Effector memory CD4-positive, alpha-beta T cell (primary cell): ENCODE data around the gene TAF4.
"Not testable (repeated sequence)": the region's sequence is repeated elsewhere in the genome, so short reads cannot be mapped to it uniquely, and the experiment has no call there.

Experiments used
- DNase-seq, 3 donors: peaks; one replicate each; pipeline ENCODE4 v3.0.0-alpha.2; 2020
- H3K27ac ChIP-seq: 2 replicates; pipeline ENCODE4 v1.7.0; 2013; ENCODE audit warnings: mild to moderate bottlenecking, low read length, moderate library complexity; ENCODE audit not compliant: insufficient read depth, poor library complexity, severe bottlenecking
- H3K27me3 ChIP-seq: replicated peaks from 2 replicates; pipeline ENCODE4 v1.7.0; 2013; ENCODE audit warnings: mild to moderate bottlenecking, low read length; ENCODE audit not compliant: insufficient read depth, control insufficient read depth, poor library complexity, severe bottlenecking
- H3K36me3 ChIP-seq: 2 replicates; pipeline ENCODE4 v1.7.0; 2013; ENCODE audit warnings: mild to moderate bottlenecking, low read length, moderate library complexity; ENCODE audit not compliant: control insufficient read depth, insufficient read depth
- H3K4me1 ChIP-seq: 2 replicates; pipeline ENCODE4 v1.7.0; 2013; ENCODE audit warnings: low read length, mild to moderate bottlenecking; ENCODE audit not compliant: control insufficient read depth, insufficient read depth, poor library complexity, severe bottlenecking
- H3K4me3 ChIP-seq: 2 replicates; pipeline ENCODE4 v1.7.0; 2013; ENCODE audit warnings: low read length, low read depth, mild to moderate bottlenecking; ENCODE audit not compliant: insufficient read depth, poor library complexity, severe bottlenecking
- H3K9me3 ChIP-seq: 2 replicates; pipeline ENCODE4 v1.7.0; 2013; ENCODE audit warnings: mild to moderate bottlenecking, low read length, moderate library complexity; ENCODE audit not compliant: control insufficient read depth

The TAF4 gene

DNA sequence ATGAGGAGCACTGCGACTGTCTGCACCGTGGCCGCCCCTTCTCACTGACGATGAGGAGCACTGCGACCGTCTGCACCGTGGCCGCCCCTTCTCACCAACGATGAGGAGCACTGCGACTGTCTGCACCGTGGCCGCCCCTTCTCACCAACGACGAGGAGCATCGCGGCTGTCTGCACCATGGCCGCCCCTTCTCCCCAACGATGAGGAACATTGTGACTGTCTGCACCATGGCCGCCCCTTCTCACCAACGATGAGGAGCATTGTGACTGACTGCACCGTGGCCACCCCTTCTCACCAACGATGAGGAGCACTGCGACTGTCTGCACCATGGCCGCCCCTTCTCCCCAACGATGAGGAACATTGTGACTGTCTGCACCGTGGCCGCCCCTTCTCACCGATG is 117.6 kb downstream of the TAF4 start:
- H3K4me3 ChIP-seq, H3K27ac ChIP-seq, DNase-seq, H3K9me3 ChIP-seq, H3K4me1 ChIP-seq, H3K36me3 ChIP-seq, H3K27me3 ChIP-seq: not testable (repeated sequence)

DNA sequence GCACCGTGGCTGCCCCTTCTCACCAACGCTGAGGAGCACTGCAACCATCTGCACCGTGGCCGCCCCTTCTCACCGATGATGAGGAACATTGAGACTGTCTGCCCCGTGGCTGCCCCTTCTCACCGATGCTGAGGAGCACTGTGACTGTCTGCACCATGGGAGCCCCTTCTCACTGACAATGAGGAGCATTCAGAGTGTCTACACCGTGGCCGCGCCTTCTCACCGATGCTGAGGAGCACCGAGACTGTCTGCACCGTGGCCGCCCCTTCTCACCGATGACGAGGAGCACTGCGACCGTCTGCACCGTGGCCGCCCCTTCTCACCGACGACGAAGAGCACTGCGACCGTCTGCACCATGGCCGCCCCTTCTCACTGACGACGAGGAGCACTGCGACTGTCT is 120.2 kb downstream of the TAF4 start:
- H3K4me1 ChIP-seq, H3K27me3 ChIP-seq, H3K27ac ChIP-seq, H3K4me3 ChIP-seq, DNase-seq, H3K36me3 ChIP-seq, H3K9me3 ChIP-seq: not testable (repeated sequence)

- not testable (repeated sequence) for DNase-seq
Measured at GRCh38 chr20:61944967-61945366, 120.7 kb downstream of the TAF4 start.

DNA sequence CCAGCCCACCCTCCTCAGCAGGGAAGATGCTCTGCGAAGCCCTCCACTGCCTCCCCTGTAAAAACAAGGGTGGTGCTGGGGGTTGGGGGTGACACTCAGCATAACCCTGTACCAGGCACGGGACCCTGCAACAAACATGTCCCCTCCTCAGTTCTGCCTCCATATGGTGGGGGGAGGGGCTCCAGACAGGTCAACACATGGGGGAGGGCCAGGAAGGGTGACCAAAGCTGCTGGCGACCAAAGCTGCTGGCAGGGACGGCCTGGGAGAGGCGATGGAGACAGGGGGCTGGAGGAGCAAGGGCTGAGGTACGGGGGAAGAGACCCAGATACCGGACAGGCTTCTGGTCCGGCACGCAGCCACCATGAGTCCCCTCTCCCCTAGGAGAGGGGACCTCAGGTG is 123.2 kb downstream of the TAF4 start:
- no peaks in the 10 kb centered on the region for H3K36me3 ChIP-seq
- no peaks in the 10 kb centered on the region for H3K4me1 ChIP-seq
- DNase-seq, result no peak
- no peak overlapping the region for H3K4me3 ChIP-seq
- H3K9me3 ChIP-seq, result no peaks in the 10 kb centered on the region
- no peaks in the 10 kb centered on the region for H3K27me3 ChIP-seq
- H3K27ac ChIP-seq, result no peak overlapping the region

More at GRCh38 chr20:61944967-61945366, 120.7 kb downstream of the TAF4 start:
- not testable (repeated sequence) for H3K27ac ChIP-seq, H3K4me3 ChIP-seq, H3K4me1 ChIP-seq, H3K27me3 ChIP-seq, H3K36me3 ChIP-seq, H3K9me3 ChIP-seq

GRCh38 chr20:61941721-61942405 is 123.8 kb downstream of the TAF4 start:
- DNase-seq, result no peak
- H3K4me3 ChIP-seq, result no peak overlapping the region
- H3K36me3 ChIP-seq, result no peaks in the 10 kb centered on the region
- no peaks in the 10 kb centered on the region for H3K4me1 ChIP-seq
- no peaks in the 10 kb centered on the region for H3K27me3 ChIP-seq
- H3K27ac ChIP-seq, result no peak overlapping the region
- no peaks in the 10 kb centered on the region for H3K9me3 ChIP-seq

DNA sequence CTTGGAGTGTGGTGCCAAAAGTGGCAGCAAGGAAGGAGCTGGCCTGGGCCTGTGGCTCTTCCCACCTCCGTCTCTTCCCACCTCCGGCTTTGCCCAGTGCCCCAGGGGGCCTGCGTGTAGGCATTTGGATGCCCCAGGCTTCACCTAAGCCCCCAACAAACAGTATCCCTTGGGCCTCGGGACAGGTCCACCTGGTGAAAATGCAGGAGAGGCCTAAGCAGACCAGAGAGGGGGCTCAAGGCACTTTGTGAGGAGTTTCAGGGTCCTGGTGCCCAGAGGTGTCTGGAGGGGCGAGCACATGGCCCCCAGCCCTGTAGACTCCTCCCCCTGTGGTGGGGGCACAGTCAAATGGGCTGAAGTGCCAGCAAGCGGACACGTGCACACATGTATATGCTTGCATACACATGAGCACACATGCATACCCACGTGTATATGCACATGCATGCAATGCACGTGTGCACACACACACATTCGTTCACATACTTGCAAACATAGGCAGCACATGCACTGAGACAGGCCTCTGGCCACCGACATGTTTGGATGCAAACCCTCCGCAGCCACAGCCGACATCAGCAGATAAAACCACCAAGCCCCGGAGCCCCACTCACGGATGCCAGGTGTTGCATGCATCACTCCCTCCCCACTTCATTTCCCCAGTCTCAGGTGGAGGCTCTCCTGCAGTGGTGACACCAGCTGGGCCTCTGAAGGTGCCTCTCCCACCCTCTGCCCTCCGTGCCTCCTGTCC is 124.5 kb downstream of the TAF4 start:
- no peaks in the 10 kb centered on the region for H3K36me3 ChIP-seq
- H3K27me3 ChIP-seq, result no peaks in the 10 kb centered on the region
- no peak for DNase-seq
- H3K4me3 ChIP-seq, result no peak overlapping the region
- H3K4me1 ChIP-seq, result no peaks in the 10 kb centered on the region
- H3K9me3 ChIP-seq, result no peaks in the 10 kb centered on the region
- H3K27ac ChIP-seq, result no peak overlapping the region

GRCh38 chr20:61940491-61940890 is 125.2 kb downstream of the TAF4 start:
- Histone ChIP-seq H3K9me3 (no peaks in the 10 kb centered on the region), H3K27ac (no peak overlapping the region), H3K36me3 (no peaks in the 10 kb centered on the region), H3K4me1 (no peaks in the 10 kb centered on the region), H3K4me3 (no peak overlapping the region), H3K27me3 (no peaks in the 10 kb centered on the region)
- no peak for DNase-seq

- no peaks in the 10 kb centered on the region for H3K4me1 ChIP-seq
- no peaks in the 10 kb centered on the region for H3K9me3 ChIP-seq
- H3K36me3 ChIP-seq, result no peaks in the 10 kb centered on the region
- DNase-seq, result no peak
- H3K27me3 ChIP-seq, result no peaks in the 10 kb centered on the region
- no peak overlapping the region for H3K4me3 ChIP-seq
- H3K27ac ChIP-seq, result no peak overlapping the region
Measured at GRCh38 chr20:61939691-61940360, 125.9 kb downstream of the TAF4 start.

GRCh38 chr20:61938839-61939690 is 126.6 kb downstream of the TAF4 start:
- Histone ChIP-seq H3K4me3 (no peak overlapping the region), H3K4me1 (no peaks in the 10 kb centered on the region), H3K27ac (no peak overlapping the region), H3K27me3 (no peaks in the 10 kb centered on the region), H3K9me3 (no peaks in the 10 kb centered on the region), H3K36me3 (no peaks in the 10 kb centered on the region)
- no peak for DNase-seq
